Measurements from ENCODE around the gene PRICKLE2. TPM values are rescaled to one million over a fixed set of nuclear protein-coding genes. Genes with fewer than 3 reads are reported as not detected.

The PRICKLE2 gene
- total RNA-seq, 1 experiment from 2014 or later: 0.26 TPM

- no peak for TF ChIP-seq CTCF (IDR thresholded peaks at IDR 0.05)
- no peak for TF ChIP-seq SIN3A (IDR thresholded peaks at IDR 0.05; ENCODE audit: borderline replicate concordance, insufficient read depth, low read depth, low read length)
- TF ChIP-seq REST (IDR thresholded peaks at IDR 0.05; ENCODE audit: insufficient read depth in 1 of 2, low read depth in 2 of 2, low read length in 1 of 2): no peak
- TF ChIP-seq POLR2AphosphoS5 (IDR thresholded peaks at IDR 0.05; ENCODE audit: low read depth, low read length): no peak
- no peak for TF ChIP-seq TCF7L2 (IDR thresholded peaks at IDR 0.05; ENCODE audit: low read depth, low read length)
- ChIA-PET POLR2A (no interaction called here), CTCF (no interaction called here)
- in situ Hi-C loops (cut with HindIII; ENCODE audit: low pct_unique_long_range_greater_than_20kb, low sequenced_read_pairs): no loop called here
- Histone ChIP-seq H3K9me3 (ENCODE audit: control insufficient read depth, insufficient read depth, low read depth, low read length) (no peaks in the 10 kb centered on the region), H3K4me1 (ENCODE audit: control insufficient read depth, insufficient read depth, low read length) (no peaks in the 10 kb centered on the region), H3K27ac (ENCODE audit: low read length) (no peak overlapping the region), H3K4me3 (ENCODE audit: low read depth in 2 of 2, low read length in 2 of 2) (no peak overlapping the region), H3K27me3 (ENCODE audit: control insufficient read depth, insufficient read depth, low read length) (no peaks in the 10 kb centered on the region), H3K36me3 (ENCODE audit: control insufficient read depth, insufficient read depth, low read length) (no peaks in the 10 kb centered on the region)
- intact Hi-C loops (cut with micrococcal nuclease; ENCODE audit: unreplicated experiment): no loop called here
- DNase-seq (ENCODE audit: low read depth, low spot score) (no peak), ATAC-seq (no peak)
- BruUV-seq (replicated peaks): no TSS peak
These were observed 7.6 kb upstream of the PRICKLE2 start for GRCh38 chr3:64232821-64233220.

DNA sequence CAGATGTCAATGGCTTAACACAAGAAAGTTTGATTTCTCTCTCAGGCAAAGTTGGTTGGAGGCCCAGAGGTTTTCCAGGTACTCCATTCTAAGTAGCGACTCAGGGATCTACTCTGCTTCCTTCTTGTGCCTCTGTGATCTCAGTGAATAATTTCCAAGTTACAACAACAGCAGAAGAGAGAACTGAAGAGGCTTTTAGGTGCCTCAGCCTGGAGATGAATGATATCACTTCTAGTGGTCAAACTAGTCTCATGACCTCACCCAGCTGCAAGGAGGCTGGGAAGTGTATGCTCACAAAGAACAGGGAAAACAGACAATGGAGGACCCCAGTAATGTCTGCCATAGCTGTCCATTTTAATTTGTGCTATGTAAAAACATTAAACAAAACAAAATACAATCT is 4.6 kb upstream of the PRICKLE2 start:
- H3K4me1 ChIP-seq (ENCODE audit: control insufficient read depth, insufficient read depth, low read length): no peaks in the 10 kb centered on the region
- H3K36me3 ChIP-seq (ENCODE audit: control insufficient read depth, insufficient read depth, low read length): no peaks in the 10 kb centered on the region
- H3K27me3 ChIP-seq (ENCODE audit: control insufficient read depth, insufficient read depth, low read length): no peaks in the 10 kb centered on the region
- in situ Hi-C loops (cut with HindIII; ENCODE audit: low pct_unique_long_range_greater_than_20kb, low sequenced_read_pairs) (no loop called here), intact Hi-C loops (cut with micrococcal nuclease; ENCODE audit: unreplicated experiment) (no loop called here)
- CTCF ChIA-PET: no interaction called here
- no peak overlapping the region for H3K4me3 ChIP-seq (ENCODE audit: low read depth in 2 of 2, low read length in 2 of 2)
- TF ChIP-seq REST (IDR thresholded peaks at IDR 0.05; ENCODE audit: insufficient read depth in 1 of 2, low read depth in 2 of 2, low read length in 1 of 2) (no peak), CTCF (IDR thresholded peaks at IDR 0.05) (no peak), SIN3A (IDR thresholded peaks at IDR 0.05; ENCODE audit: borderline replicate concordance, insufficient read depth, low read depth, low read length) (no peak), POLR2AphosphoS5 (IDR thresholded peaks at IDR 0.05; ENCODE audit: low read depth, low read length) (no peak), TCF7L2 (IDR thresholded peaks at IDR 0.05; ENCODE audit: low read depth, low read length) (no peak)
- H3K9me3 ChIP-seq (ENCODE audit: control insufficient read depth, insufficient read depth, low read depth, low read length): no peaks in the 10 kb centered on the region
- H3K27ac ChIP-seq (ENCODE audit: low read length): no peak overlapping the region
- ATAC-seq: no peak
- POLR2A ChIA-PET: no interaction called here
- DNase-seq (ENCODE audit: low read depth, low spot score): no peak
- no TSS peak for BruUV-seq (replicated peaks)
